Prostate gland (tissue), 2 donors: ENCODE measurements around the gene CCDC69. TPM values are rescaled to one million over a fixed set of nuclear protein-coding genes. Genes with fewer than 3 reads are reported as not detected.

Experiments used
- DNase-seq: peaks from one replicate; pipeline ENCODE4 v3.0.0-alpha.2; 2019; ENCODE audit warnings: low spot score
- H3K27ac ChIP-seq, 2 donors: fragments of 200-600 bp; sonication (generic); 2 replicates each; pipeline ENCODE4 v1.5.1; 2017 to 2019
- H3K27me3 ChIP-seq: fragments of 200-600 bp; sonication (generic); replicated peaks from 2 replicates; pipeline ENCODE4 v1.5.1; 2019; ENCODE audit not compliant: insufficient read depth
- H3K36me3 ChIP-seq, 2 donors: fragments of 200-600 bp; sonication (generic); 1 replicate in 1 of 2; 2 replicates in 1 of 2; pipeline versions ENCODE4 v1.5.1 to v1.8.1; 2017 to 2019
- H3K4me1 ChIP-seq: fragments of 200-600 bp; sonication (generic); replicated peaks from 2 replicates; pipeline ENCODE4 v1.5.1; 2019
- H3K4me3 ChIP-seq, 2 donors: fragments of 200-600 bp; sonication (generic); 2 replicates each; pipeline ENCODE4 v1.5.1; 2017 to 2019
- H3K9me3 ChIP-seq: fragments of 200-600 bp; sonication (generic); 2 replicates; pipeline ENCODE4 v1.5.1; 2017
- CTCF ChIP-seq, 4 experiments: fragments of 200-600 bp in 2 of 4; fragments of 450-650 bp in 2 of 4; sonication (generic) in 2 of 4; IDR thresholded peaks; 1 replicate in 3 of 4; 2 replicates in 1 of 4; pipeline ENCODE4 v1.5.1; 2016 to 2019; ENCODE audit warnings: antibody characterized with exemption in 4 of 4, mild to moderate bottlenecking in 2 of 4, moderate library complexity in 2 of 4
- POLR2A ChIP-seq: fragments of 450-650 bp; IDR thresholded peaks from one replicate; pipeline ENCODE4 v1.6.1; 2016; ENCODE audit warnings: antibody characterized with exemption, mild to moderate bottlenecking
- POLR2AphosphoS5 ChIP-seq: sonication (generic); formaldehyde crosslinking; IDR thresholded peaks from one replicate; pipeline ENCODE4 v1.6.1; 2017; ENCODE audit warnings: antibody characterized with exemption
- WGBS: methylation state at CpG from one replicate; pipeline ENCODE4 v1.1.5; 2018; 5-methylcytosine and 5-hydroxymethylcytosine counted together
- intact Hi-C: fragments of 100-400 bp; cut with DNase I; formaldehyde crosslinking; loops from one replicate; pipeline ENCODE4 v1.14.2; 2022
- total RNA-seq, 2 donors: library from RNA; depleted of rRNA; stranded (reverse); fragments of >200 nt; gene quantifications; one replicate each; pipeline ENCODE4 v1.1.0, GENCODE V29; 2016

Gene CCDC69
- total RNA-seq, 2 donors from 2014 or later, result 28.2 to 53.8 TPM

- intact Hi-C loops, result no loop called here
- Histone ChIP-seq H3K4me1 (no peaks in the 10 kb centered on the region), H3K27ac (no peak overlapping the region), H3K9me3 (no peaks in the 10 kb centered on the region), H3K36me3 (peaks cover 0 to 3% of the 10 kb centered on the region in 2 donors), H3K27me3 (no peaks in the 10 kb centered on the region), H3K4me3 (no peak overlapping the region)
- DNase-seq, result no peak
- TF ChIP-seq CTCF (IDR thresholded peaks at IDR 0.05) (no peak), POLR2AphosphoS5 (no peak), POLR2A (no peak)
- 80% methylated on average over 7 of the region's 7 CpGs for WGBS
Observed at GRCh38 chr5:151143645-151144044, 80.2 kb downstream of the CCDC69 start.

- intact Hi-C loops, result no loop called here
- WGBS, result 90% methylated on average over 1 of the region's 1 CpG
- DNase-seq, result no peak
- no peak overlapping the region for H3K27ac ChIP-seq
- TF ChIP-seq POLR2A (no peak), POLR2AphosphoS5 (no peak), CTCF (IDR thresholded peaks at IDR 0.05) (no peak)
- H3K4me1 ChIP-seq, result no peaks in the 10 kb centered on the region
- no peaks in the 10 kb centered on the region for H3K9me3 ChIP-seq
- no peak overlapping the region for H3K4me3 ChIP-seq
- H3K27me3 ChIP-seq, result no peaks in the 10 kb centered on the region
- peaks cover 0 to 10% of the 10 kb centered on the region in 2 donors for H3K36me3 ChIP-seq
Observed at GRCh38 chr5:151142933-151143332, 81.0 kb downstream of the CCDC69 start.

GRCh38 chr5:151141535-151141934, 82.4 kb downstream of the CCDC69 start:
- peak overlapping the region in 1 of 2 donors; percentile 45 for H3K27ac ChIP-seq
- intact Hi-C loops, result no loop called here
- no peaks in the 10 kb centered on the region for H3K27me3 ChIP-seq
- no peak for DNase-seq
- H3K4me3 ChIP-seq, result no peak overlapping the region
- WGBS, result 28% methylated on average over 15 of the region's 15 CpGs
- peaks cover 0 to 10% of the 10 kb centered on the region in 2 donors for H3K36me3 ChIP-seq
- no peaks in the 10 kb centered on the region for H3K4me1 ChIP-seq
- H3K9me3 ChIP-seq, result no peaks in the 10 kb centered on the region
- TF ChIP-seq POLR2A, result no peak
- no peak for TF ChIP-seq CTCF (IDR thresholded peaks at IDR 0.05)
- peak; percentile 25 for TF ChIP-seq POLR2AphosphoS5

GRCh38 chr5:151140686-151141459, 83.0 kb downstream of the CCDC69 start:
- H3K9me3 ChIP-seq, result no peaks in the 10 kb centered on the region
- intact Hi-C loops, result no loop called here
- H3K4me3 ChIP-seq, result no peak overlapping the region
- TF ChIP-seq POLR2A (no peak), POLR2AphosphoS5 (no peak), CTCF (IDR thresholded peaks at IDR 0.05) (no peak)
- 55% methylated on average over 7 of the region's 7 CpGs for WGBS
- no peaks in the 10 kb centered on the region for H3K4me1 ChIP-seq
- H3K27me3 ChIP-seq, result no peaks in the 10 kb centered on the region
- DNase-seq, result no peak
- H3K36me3 ChIP-seq, result peaks cover 0 to 10% of the 10 kb centered on the region in 2 donors
- peak overlapping the region in 1 of 2 donors; percentile 45 for H3K27ac ChIP-seq

- no peak for DNase-seq
- Histone ChIP-seq H3K9me3 (no peaks in the 10 kb centered on the region), H3K36me3 (peaks cover 0 to 10% of the 10 kb centered on the region in 2 donors), H3K27me3 (no peaks in the 10 kb centered on the region), H3K27ac (no peak overlapping the region), H3K4me1 (no peaks in the 10 kb centered on the region), H3K4me3 (no peak overlapping the region)
- TF ChIP-seq POLR2A (no peak), CTCF (IDR thresholded peaks at IDR 0.05) (no peak), POLR2AphosphoS5 (no peak)
- intact Hi-C loops, result no loop called here
- 92% methylated on average over 3 of the region's 3 CpGs for WGBS
Observed at GRCh38 chr5:151139646-151140045, 84.2 kb downstream of the CCDC69 start.
